Thymus (tissue), 11 donors: ENCODE results near the gene CHMP4A. TPM values are rescaled to one million over a fixed set of nuclear protein-coding genes. Genes with fewer than 3 reads are reported as not detected.

Experiments
- DNase-seq, 9 donors: peaks; one replicate each; pipeline ENCODE4 v3.0.0-alpha.2; 2013; ENCODE audit warnings: low spot score in 9 of 9, low read depth in 6 of 9, missing footprints in 1 of 9
- H3K27ac ChIP-seq, 2 donors: one replicate each; pipeline ENCODE4 v1.5.1; 2013; ENCODE audit warnings: control low read depth in 1 of 2, low read depth in 1 of 2, low read length in 1 of 2, mild to moderate bottlenecking in 1 of 2, moderate library complexity in 1 of 2
- H3K27me3 ChIP-seq, 2 donors: one replicate each; pipeline ENCODE4 v1.5.1; 2013; ENCODE audit warnings: low read length in 1 of 2; ENCODE audit not compliant: control insufficient read depth in 2 of 2, insufficient read depth in 1 of 2
- H3K36me3 ChIP-seq, 2 donors: one replicate each; pipeline ENCODE4 v1.5.1; 2013; ENCODE audit warnings: low read length in 1 of 2, mild to moderate bottlenecking in 1 of 2, moderate library complexity in 1 of 2; ENCODE audit not compliant: control insufficient read depth in 2 of 2, insufficient read depth in 2 of 2
- H3K4me1 ChIP-seq, 2 donors: one replicate each; pipeline ENCODE4 v1.5.1; 2013; ENCODE audit warnings: low read length in 2 of 2; ENCODE audit not compliant: control insufficient read depth in 2 of 2, insufficient read depth in 2 of 2
- H3K4me3 ChIP-seq, 2 donors: one replicate each; pipeline ENCODE4 v1.5.1; 2013; ENCODE audit warnings: low read length in 2 of 2, control low read depth in 1 of 2, mild to moderate bottlenecking in 1 of 2
- H3K9me3 ChIP-seq, 2 donors: one replicate each; pipeline ENCODE4 v1.5.1; 2013; ENCODE audit warnings: low read length in 1 of 2, mild to moderate bottlenecking in 1 of 2; ENCODE audit not compliant: control insufficient read depth in 2 of 2, insufficient read depth in 1 of 2
- WGBS: extraction: QIAGEN DNeasy Blood & Tissue Kit; methylation state at CpG from one replicate; pipeline ENCODE4 v1.1.7; 2013; 5-methylcytosine and 5-hydroxymethylcytosine counted together
- polyA plus RNA-seq: library from polyadenylated mRNA; stranded (reverse); fragments of 200-250 nt; gene quantifications from one replicate; pipeline ENCODE4 v1.2.3, GENCODE V29; 2013
- total RNA-seq: library from RNA; stranded (reverse); fragments of 120-200 nt; gene quantifications from one replicate; pipeline ENCODE4 v1.2.4, GENCODE V29; 2013
- donor health status: healthy.

Gene CHMP4A
- total and polyA plus RNA-seq, 2 donors, result 76.9 to 151 TPM

DNA sequence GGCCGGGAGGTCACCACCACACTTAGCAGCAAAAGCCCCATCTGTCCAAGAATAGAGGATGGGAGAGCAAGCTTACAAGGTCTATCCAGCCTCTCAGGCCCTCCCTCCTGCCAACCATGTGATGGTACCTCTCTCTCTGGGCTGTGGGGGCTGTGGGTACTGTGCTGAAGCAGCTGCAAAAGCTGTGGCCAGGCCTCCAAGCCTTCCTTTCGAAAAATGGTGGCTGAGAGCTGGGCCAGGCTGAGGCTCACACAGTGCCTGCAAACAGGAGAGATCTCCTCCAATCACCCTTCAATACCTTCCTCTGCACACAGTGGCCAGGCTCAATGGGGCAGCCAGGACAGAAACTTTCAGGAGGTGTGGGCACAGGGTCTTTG is 25.8 kb downstream of the CHMP4A start:
- Histone ChIP-seq H3K36me3 (peaks cover 42 to 58% of the 10 kb centered on the region in 2 donors), H3K27ac (peak overlapping the region in 1 of 2 donors; percentile 24), H3K4me1 (peaks cover 10 to 24% of the 10 kb centered on the region in 2 donors), H3K27me3 (no peaks in the 10 kb centered on the region), H3K4me3 (no peak overlapping the region), H3K9me3 (no peaks in the 10 kb centered on the region)
- WGBS, result 97% methylated on average over 2 of the region's 2 CpGs
- no peak for DNase-seq

DNA sequence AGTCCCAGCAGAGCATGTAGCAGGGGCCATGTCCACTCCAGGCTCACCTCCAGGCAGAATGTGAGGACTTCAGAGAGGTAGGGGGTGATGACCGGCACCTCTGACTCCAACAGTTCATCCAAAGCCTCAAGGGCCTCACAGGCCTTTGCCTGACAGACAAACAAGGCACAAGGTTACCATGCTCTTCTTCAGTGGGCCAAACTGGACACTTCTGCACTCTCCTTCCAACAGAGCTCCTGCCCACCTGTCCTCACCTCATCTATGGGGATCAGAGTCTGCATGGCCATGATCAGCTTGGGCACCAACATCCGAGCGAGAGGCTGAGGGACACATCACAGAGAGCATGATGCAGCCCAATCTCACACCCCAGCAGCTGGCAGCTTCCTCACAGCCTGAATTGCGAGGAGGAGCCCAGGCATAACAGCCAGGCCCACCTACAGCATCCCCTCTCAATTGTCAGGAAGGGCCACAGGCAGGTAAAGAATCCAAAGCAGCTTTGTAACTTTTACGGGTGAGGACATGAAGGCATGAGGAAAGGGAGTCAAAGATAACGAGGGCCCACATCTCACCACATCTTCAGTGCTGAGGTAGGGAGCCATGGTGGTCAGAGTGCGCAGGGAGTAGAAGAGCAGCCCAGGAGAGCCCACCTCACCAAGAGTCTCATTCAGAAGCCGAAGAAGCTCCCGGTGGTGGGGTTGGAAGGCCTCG is 26.3 kb downstream of the CHMP4A start:
- no peak for DNase-seq
- Histone ChIP-seq H3K27ac (no peak overlapping the region), H3K9me3 (no peaks in the 10 kb centered on the region), H3K4me1 (peaks cover 10 to 24% of the 10 kb centered on the region in 2 donors), H3K27me3 (no peaks in the 10 kb centered on the region), H3K4me3 (no peak overlapping the region), H3K36me3 (peaks cover 42 to 58% of the 10 kb centered on the region in 2 donors)
- WGBS, result 96% methylated on average over 10 of the region's 10 CpGs

DNA sequence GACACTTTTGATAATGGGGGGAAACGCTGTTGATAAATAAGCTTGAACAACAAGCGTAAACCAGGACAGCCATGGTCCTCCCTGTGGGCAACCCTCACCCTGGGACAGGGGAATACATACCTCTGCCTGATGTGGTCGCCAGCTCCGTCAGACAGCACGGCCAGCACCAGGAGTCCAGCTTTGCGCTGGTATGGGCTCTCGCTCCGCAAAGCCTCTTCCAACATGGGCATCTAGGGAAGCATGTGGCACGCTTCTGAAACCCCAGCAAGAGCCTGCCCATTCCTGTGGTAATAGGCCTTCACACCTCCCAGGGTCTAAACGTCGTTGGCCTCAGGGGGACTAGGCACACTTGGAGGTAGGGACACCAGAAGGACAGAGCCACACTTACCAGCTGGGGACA is 27.5 kb downstream of the CHMP4A start:
- DNase-seq, result no peak
- Histone ChIP-seq H3K36me3 (peaks cover 53 to 61% of the 10 kb centered on the region in 2 donors), H3K4me3 (no peak overlapping the region), H3K27me3 (no peaks in the 10 kb centered on the region), H3K9me3 (no peaks in the 10 kb centered on the region), H3K27ac (no peak overlapping the region), H3K4me1 (peaks cover 10 to 24% of the 10 kb centered on the region in 2 donors)
- 97% methylated on average over 11 of the region's 11 CpGs for WGBS

DNA sequence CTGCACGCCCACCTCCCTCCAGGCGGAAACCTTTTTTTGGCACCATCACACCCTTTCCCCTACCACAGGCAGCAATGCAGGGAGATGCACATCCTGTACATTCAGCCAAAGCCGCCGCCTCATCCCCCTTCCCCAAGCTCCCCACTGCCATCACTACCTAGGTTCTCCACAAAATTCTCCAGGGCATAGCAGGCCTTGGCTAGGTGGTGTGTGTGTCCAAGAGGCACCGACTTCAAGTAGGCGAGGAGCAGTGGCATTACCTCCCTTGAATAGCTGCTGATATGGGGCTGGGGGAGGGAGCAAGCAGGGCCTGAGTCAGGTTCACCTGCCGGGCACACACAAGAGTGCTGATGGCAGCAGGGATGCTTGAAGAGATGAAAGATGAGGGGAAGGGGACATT is 28.3 kb downstream of the CHMP4A start:
- DNase-seq, result no peak
- H3K27ac ChIP-seq, result no peak overlapping the region
- no peaks in the 10 kb centered on the region for H3K27me3 ChIP-seq
- H3K36me3 ChIP-seq, result peaks cover 60 to 63% of the 10 kb centered on the region in 2 donors
- no peaks in the 10 kb centered on the region for H3K9me3 ChIP-seq
- WGBS, result 98% methylated on average over 7 of the region's 7 CpGs
- peaks cover 10 to 24% of the 10 kb centered on the region in 2 donors for H3K4me1 ChIP-seq
- no peak overlapping the region for H3K4me3 ChIP-seq

DNA sequence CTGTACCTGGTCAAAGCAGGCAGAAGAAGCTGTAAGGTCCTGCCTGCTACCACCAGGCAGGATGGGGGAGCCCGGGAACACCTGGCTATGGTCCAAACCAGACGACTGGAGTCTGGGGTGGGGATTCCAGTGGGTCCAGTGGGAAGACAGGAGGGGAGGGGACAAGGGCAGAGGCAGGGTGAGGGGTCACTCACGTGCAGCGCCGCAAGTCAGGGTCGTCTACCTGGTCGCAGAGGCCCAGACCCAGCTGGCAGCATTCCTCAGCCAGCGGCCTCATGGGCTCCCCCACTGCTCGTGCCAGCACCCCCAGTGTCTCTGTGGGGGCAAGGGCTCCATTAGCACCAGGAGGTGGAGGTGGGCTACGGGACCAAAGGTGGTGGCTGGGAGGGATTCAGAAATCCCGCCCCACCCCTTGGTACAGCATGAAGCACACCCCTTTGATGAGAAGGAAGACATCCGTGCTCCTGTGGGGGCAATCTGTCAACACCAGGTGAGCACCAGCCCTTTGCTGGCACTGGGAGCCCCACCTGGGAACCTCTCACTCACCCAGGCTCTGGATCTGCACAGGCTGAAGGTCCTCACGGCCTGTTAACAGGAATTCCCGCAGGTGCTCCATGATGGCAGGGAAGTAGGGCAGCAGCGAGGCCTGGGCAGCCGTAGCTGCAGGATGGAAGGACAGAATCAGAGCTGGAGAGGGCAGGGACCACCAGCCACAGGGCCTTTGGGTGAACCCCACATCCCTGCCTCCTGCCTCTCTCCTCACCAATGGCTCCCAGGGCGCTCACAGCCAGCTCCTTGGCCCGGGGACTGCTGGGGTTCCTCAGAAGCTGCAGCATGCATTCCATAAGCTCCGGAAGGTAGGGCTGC is 29.0 kb downstream of the CHMP4A start:
- H3K36me3 ChIP-seq, result peaks cover 66 to 67% of the 10 kb centered on the region in 2 donors
- no peak overlapping the region for H3K4me3 ChIP-seq
- 97% methylated on average over 19 of the region's 19 CpGs for WGBS
- no peak overlapping the region for H3K27ac ChIP-seq
- no peaks in the 10 kb centered on the region for H3K9me3 ChIP-seq
- no peak for DNase-seq
- H3K4me1 ChIP-seq, result peaks cover 10 to 22% of the 10 kb centered on the region in 2 donors
- no peaks in the 10 kb centered on the region for H3K27me3 ChIP-seq

DNA sequence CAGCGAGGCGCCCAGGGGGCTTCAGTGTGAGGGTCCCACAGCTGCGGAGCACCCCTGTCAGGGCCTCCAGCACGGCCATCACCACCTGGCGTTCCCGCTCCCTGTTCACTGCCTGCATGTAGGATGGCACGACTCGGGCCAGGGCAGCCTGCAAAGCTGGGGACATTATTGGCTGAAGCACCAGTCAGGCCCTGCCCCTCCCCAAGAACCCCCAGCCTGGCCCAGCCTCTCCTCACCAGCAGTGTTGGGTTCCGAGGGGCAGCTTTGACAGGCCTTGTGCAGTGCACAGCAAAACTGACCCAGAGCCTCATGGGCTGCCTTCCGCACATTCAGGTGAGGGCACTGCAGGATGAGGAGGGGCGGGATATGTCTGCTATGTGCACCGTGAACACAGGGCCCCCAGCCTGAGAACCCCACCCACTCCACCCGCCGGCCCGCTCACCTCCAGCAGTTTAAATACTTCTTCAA is 30.2 kb downstream of the CHMP4A start:
- Histone ChIP-seq H3K27me3 (no peaks in the 10 kb centered on the region), H3K4me1 (peaks cover 6 to 11% of the 10 kb centered on the region in 2 donors)
- DNase-seq, result no peak

DNA sequence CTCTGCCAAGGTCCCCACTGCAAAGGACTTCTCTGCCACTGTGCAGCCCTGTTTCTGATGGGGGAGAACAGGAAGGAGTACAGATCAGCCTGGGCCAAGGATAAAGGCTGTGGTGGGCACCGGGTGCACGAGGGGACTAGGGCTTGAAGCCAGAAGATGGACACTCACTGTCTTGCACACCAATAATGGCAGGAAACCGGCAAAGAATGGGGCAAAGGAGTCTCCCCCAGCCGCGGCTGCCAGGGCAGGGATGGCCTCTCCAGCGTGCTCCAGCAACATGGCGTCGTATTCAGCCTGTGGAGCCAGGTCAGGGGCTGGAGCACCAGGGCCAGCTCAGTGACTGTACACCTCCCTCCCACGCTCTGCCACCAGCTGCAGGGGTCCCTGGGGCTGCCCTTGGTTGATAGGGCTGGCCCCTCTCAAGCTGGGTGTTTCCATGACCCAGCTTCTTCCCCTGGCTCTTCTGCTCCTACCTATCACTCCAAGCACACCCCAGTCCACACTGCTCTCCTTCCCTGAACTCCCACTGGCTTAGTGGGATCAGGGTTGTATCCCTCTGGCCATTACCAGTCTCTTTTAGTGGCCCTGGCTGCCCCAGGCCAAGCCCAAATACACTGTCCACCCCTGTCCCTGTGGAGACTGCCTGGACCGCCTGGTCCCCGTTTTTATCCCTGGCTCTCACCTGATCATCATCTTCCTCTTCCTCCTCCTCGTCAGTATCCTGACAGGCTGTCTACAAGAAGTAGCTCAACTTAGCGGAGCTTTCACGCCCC is 31.0 kb downstream of the CHMP4A start:
- 96% methylated on average over 14 of the region's 14 CpGs for WGBS
- no peak overlapping the region for H3K4me3 ChIP-seq
- H3K36me3 ChIP-seq, result peaks cover 86 to 87% of the 10 kb centered on the region in 2 donors
- no peaks in the 10 kb centered on the region for H3K27me3 ChIP-seq
- H3K27ac ChIP-seq, result no peak overlapping the region
- DNase-seq, result no peak
- H3K9me3 ChIP-seq, result no peaks in the 10 kb centered on the region
- peaks cover under 1 to 3% of the 10 kb centered on the region in 2 donors for H3K4me1 ChIP-seq

More for the DNA sequence above, 30.2 kb downstream of the CHMP4A start:
- no peaks in the 10 kb centered on the region for H3K9me3 ChIP-seq
- 97% methylated on average over 15 of the region's 15 CpGs for WGBS
- no peak overlapping the region for H3K4me3 ChIP-seq
- peaks cover 79 to 80% of the 10 kb centered on the region in 2 donors for H3K36me3 ChIP-seq
- no peak overlapping the region for H3K27ac ChIP-seq

DNA sequence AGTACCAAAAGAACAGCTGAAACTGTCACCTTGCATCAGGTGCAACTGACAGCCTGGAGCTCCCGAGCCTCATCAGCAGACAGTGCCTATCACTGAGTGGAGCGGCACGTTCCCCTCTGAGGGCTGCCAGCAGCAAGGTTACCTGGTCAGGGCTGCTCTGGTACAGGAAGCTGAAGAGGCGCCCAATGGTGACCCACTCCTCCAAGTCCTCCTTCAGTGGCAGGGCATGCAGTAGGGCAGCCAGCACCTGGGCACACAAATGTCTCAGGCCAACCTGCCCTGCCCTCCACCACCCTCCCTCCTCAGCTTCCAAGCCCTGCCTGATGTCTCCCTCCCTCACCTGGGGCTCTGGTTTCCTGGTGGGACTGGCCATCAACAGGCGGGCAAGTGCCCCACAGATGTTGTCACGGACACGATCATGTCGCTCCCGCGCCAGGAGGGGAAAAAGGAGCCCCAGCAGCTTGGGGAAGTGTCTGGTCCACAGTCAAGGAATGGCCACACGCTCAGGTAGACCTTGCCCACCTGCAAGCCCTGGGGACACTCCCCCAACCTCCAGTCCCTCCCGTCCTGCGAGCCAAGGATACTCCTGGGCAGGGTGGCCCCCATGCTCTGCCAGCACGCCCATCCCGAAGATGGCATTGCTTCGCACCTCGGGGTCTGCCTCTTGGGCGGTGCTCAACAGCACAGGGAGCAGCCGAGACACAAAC is 31.8 kb downstream of the CHMP4A start:
- no peak for DNase-seq
- no peaks in the 10 kb centered on the region for H3K27me3 ChIP-seq
- H3K27ac ChIP-seq, result no peak overlapping the region
- H3K4me3 ChIP-seq, result no peak overlapping the region
- peaks cover 89 to 95% of the 10 kb centered on the region in 2 donors for H3K36me3 ChIP-seq
- 97% methylated on average over 19 of the region's 19 CpGs for WGBS
- H3K4me1 ChIP-seq, result no peaks in the 10 kb centered on the region
- H3K9me3 ChIP-seq, result no peaks in the 10 kb centered on the region
